ENCODE data around the gene SIPA1L3.

Gene SIPA1L3

GRCh38 chr19:38035515-38036495 lies 128.8 kb downstream of the SIPA1L3 start:
- FAIRE-seq (no peak), DNase-seq (ENCODE audit: insufficient read length, low spot score) (no peak)

- DNase-seq (ENCODE audit: insufficient read length, low spot score) (no peak), FAIRE-seq (no peak)
These were observed 130.0 kb downstream of the SIPA1L3 start for GRCh38 chr19:38036707-38037611.

- FAIRE-seq (no peak), DNase-seq (ENCODE audit: insufficient read length, low spot score) (no peak)
These were observed 133.0 kb downstream of the SIPA1L3 start for GRCh38 chr19:38039966-38040365.

- FAIRE-seq = no peak
- DNase-seq (ENCODE audit: insufficient read length, low spot score) = no peak
These were observed 135.1 kb downstream of the SIPA1L3 start for GRCh38 chr19:38042132-38042531.

- FAIRE-seq (no peak), DNase-seq (ENCODE audit: insufficient read length, low spot score) (no peak)
These were observed 136.7 kb downstream of the SIPA1L3 start for GRCh38 chr19:38043649-38044144.

- DNase-seq (ENCODE audit: insufficient read length, low spot score) (no peak), FAIRE-seq (no peak)
These were observed 137.5 kb downstream of the SIPA1L3 start for GRCh38 chr19:38044267-38045111.

GRCh38 chr19:38045554-38046253 lies 138.7 kb downstream of the SIPA1L3 start:
- no peak for DNase-seq (ENCODE audit: insufficient read length, low spot score)
- FAIRE-seq = peak; percentile 64

- FAIRE-seq (peak; percentile 98), DNase-seq (ENCODE audit: insufficient read length, low spot score) (no peak)
These were observed 139.4 kb downstream of the SIPA1L3 start for GRCh38 chr19:38046254-38047048.

- FAIRE-seq = no peak
- DNase-seq (ENCODE audit: insufficient read length, low spot score) = no peak
These were observed 140.0 kb downstream of the SIPA1L3 start for GRCh38 chr19:38047049-38047438.

- no peak for FAIRE-seq
- no peak for DNase-seq (ENCODE audit: insufficient read length, low spot score)
These were observed 140.6 kb downstream of the SIPA1L3 start for GRCh38 chr19:38047641-38048040.

- FAIRE-seq (no peak), DNase-seq (ENCODE audit: insufficient read length, low spot score) (peak; percentile 47)
These were observed 142.2 kb downstream of the SIPA1L3 start for GRCh38 chr19:38049105-38049649.

- FAIRE-seq (no peak), DNase-seq (ENCODE audit: insufficient read length, low spot score) (no peak)
These were observed 148.0 kb downstream of the SIPA1L3 start for GRCh38 chr19:38055010-38055409.

GRCh38 chr19:38055655-38056521 lies 148.9 kb downstream of the SIPA1L3 start:
- DNase-seq (ENCODE audit: insufficient read length, low spot score) = no peak
- FAIRE-seq = no peak

GRCh38 chr19:38056646-38057045 lies 149.6 kb downstream of the SIPA1L3 start:
- FAIRE-seq = no peak
- DNase-seq (ENCODE audit: insufficient read length, low spot score) = no peak

- FAIRE-seq (no peak), DNase-seq (ENCODE audit: insufficient read length, low spot score) (no peak)
These were observed 151.1 kb downstream of the SIPA1L3 start for GRCh38 chr19:38057959-38058690.

GRCh38 chr19:38059897-38060296 lies 152.9 kb downstream of the SIPA1L3 start:
- DNase-seq (ENCODE audit: insufficient read length, low spot score) = peak; percentile 58
- FAIRE-seq = peak; percentile 78

- FAIRE-seq (no peak), DNase-seq (ENCODE audit: insufficient read length, low spot score) (no peak)
These were observed 153.3 kb downstream of the SIPA1L3 start for GRCh38 chr19:38060331-38060730.

Data from GM19239 (cell line).